ENCODE measurements around the gene NOP16.

- no peak for TF ChIP-seq POLR2A (IDR thresholded peaks at IDR 0.05)
- no peak for TF ChIP-seq CTCF (IDR thresholded peaks at IDR 0.05)
- no peak for TF ChIP-seq EP300 (IDR thresholded peaks at IDR 0.05)
Measured at GRCh38 chr5:176405656-176406435, 17.4 kb upstream of the NOP16 start.

All from ovary (tissue), 3 donors.